GM21360 (cell line): ENCODE measurements around the gene ACTN1.

ENCODE experiments used
- ATAC-seq: cut with Tn5 transposase; IDR thresholded peaks from one replicate; pipeline ENCODE4 v1.9.1; 2021; ENCODE audit warnings: mild to moderate bottlenecking, moderate library complexity; ENCODE audit not compliant: unreplicated experiment

ACTN1 gene

DNA sequence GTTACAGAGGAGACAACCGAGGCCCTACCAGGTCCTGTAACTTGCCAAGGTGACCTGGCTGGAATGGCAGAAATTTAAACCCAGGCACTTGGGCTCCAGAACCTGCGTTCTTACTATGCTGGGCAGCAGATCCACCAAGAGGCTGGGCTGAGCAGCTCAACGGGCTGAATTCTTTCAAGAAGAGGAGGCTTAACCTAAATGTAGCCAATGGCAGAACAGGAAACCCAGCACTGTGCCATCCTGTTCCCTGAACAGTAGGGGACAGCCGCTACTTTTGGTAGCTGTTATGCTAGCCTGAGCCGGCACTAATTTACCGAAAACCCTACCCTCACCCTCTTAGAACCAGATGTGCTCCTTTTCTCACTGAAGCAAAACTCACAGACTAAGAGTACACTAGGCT is 86.1 kb downstream of the ACTN1 start:
- no peak for ATAC-seq

DNA sequence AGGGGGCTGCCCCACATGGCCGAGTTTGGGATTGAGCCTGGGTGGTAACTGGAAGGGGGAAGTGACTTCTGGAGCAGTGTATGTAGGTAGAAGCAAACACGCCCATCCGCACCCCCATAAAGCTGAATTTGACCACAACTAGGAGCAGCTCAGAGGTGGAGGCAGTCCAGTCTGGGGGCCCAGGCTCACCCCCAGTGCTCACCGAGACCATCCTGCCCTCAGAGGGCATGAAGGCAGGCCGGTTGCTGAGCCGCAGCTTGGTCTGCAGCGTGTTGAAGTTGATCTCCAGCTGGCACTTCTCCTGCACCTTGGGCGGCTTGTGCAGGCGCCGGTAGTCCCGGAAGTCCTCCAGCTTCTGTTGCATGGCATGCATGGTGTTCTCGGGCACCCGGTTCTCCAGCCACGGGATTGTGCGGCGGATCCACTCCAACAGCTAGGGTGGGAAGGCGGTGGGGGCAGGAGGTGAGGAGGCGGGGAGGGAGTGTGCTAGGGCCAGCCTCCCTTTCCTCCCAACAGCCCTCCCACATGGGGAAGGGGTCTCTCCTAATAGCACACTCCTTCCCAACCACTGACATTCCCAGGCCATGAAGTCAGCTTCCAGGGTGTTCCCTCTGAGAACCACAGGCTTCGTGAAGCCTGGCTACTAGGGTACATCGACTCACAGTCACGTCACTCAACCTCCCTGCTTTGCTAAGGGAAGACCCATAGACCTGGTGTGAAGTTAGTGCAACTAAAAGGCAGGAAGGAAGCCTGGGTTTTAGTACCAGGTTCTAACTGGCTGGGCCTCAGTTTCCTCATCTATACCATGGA is 87.0 kb downstream of the ACTN1 start:
- ATAC-seq: no peak

DNA sequence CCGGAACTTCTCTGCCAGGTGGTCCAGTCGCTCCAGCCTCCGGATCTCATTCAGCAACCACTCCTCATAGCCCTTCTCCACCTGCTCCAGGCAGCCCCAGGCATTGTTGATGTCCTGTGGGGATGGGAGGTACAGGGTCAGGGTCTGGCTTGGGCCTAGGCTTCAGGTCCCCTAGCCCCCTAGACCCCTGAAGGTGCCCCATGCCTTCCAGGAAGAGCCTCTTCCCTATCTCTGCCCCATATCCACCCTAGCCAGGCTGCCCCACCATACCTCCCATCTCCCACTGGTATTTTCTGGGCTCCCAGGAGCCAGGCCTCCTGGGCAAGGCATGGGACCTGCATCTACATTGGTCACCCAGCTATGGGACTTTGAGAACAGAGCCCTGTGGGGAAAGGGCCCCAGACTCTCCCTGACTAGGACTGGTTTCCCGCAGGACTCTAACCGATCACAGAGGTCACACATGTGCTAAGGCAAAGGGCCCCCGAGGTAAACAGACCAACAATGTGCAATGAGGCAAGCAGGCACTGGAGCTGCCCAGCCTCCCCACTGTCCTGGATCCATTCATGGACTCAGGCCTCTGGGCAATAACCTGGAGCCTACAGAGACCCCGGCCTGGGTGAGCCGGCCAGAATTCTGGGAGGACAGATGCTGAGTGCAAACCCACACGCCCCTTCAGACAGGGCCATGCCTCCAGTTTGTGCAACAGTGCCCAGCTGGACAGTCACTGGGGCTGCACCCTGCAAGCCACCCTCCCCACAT is 88.8 kb downstream of the ACTN1 start:
- ATAC-seq: no peak

DNA sequence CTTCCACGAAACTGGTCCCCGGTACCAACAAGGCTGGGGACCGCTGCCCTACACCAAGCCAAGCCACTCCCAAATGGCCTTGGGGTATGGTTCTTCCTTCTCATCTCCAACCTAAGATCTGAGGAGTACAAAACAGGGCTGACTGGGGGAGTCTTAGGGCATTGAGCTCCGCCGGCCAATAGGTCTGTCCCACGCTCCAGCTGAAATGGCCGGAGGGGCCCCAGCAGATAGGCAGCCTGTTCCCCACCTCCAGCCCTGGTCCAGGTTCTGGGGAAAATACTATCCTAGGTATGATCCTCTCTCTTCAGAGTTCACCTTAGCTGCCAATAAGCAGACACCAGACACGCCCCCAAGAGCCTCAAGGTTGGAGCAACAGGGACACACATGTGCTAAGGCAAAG is 90.2 kb downstream of the ACTN1 start:
- ATAC-seq: no peak

DNA sequence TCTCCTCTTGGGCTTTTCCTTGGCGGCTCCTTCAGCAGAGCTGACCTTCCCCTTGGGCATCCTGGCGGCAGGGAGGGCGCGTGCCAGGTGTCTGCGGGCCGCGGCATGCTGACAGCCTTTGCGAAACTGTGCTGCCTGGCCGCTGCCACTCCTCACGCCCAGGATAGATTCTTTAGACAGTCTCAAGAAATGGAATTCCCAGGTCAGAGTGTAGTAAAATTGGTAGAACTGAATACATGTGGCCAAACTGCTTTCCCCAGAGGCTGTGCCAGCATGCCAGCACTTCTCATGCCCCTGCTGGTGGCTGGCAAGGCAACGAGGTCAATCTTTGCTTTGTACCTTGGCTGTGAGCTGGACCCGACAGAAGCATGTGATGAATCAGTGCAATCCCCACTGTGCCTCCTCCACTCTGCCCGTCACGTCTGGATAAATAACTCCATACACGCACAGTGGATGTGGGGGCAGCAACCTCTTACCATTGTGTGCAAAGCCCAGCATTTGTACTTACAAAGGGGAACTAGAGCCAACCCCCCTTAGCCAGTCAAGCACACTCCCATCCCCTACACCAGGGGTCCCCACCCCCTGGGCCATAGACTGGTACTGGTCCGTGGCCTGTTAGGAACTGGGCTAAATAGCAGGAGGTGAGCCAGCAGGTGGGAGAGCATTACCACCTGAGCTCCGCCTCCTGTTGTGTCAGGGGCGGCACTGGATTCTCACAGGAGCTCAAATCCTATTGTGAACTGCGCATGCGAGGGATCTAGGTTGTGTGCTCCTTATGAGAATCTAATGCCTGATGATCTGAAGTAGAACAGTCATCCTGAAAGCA is 90.9 kb downstream of the ACTN1 start:
- ATAC-seq: no peak

DNA sequence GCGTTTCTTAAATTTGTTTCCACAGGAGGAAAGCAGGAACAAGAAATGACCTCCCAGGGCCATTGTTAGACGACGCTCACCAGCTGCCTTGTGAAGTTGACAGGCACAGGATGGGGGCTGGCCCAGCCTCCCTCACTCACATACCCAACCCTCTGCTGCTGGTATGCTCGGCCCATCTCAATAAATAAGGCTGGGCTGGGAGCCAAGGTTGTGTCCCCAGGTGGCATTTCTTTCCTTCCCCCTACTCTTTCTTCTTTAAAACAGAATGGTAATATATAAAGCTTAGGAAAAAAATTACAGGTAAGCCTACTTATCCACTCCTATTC is 93.0 kb downstream of the ACTN1 start:
- no peak for ATAC-seq

DNA sequence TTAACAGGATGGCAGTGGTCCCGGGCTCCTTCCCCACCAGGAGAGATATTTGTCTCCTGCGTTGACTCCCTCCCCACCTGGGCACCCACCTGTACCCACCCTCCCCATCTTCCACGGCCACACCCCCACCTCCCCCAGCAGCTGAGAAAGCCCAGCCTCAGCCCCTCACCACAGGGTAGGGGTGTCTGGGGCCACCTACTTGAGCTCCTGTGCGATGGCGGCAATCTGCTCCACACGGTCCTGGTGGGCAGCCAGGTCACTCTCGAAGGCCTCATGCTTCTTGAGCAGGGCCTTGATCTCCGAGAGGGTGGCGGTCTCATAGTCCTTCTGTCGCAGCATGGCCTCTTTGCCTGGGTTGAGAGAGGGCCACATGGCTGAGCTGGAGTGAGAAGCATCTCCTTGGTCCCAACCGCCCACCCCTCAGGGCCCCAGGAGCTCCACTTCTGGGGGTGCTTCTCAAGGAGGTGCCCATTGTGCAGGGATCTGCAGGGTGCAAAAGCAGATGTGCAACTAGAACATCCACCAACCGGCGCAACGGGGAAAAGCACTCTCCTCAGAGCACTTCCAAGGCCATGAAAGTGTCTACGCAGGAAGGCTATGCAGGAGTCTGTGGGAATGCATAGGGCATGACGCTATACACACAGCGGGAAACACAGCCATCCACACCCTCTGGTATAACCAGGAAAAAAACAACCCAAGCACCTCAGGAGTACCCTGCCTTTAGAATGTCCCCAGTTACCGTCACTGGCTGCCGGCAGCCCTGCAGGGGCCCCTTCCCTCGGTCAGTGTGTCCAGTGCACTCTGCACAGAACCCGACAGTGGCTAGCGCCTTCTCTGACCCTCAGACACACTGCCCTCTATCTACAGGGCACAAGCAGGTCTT is 93.6 kb downstream of the ACTN1 start:
- no peak for ATAC-seq

DNA sequence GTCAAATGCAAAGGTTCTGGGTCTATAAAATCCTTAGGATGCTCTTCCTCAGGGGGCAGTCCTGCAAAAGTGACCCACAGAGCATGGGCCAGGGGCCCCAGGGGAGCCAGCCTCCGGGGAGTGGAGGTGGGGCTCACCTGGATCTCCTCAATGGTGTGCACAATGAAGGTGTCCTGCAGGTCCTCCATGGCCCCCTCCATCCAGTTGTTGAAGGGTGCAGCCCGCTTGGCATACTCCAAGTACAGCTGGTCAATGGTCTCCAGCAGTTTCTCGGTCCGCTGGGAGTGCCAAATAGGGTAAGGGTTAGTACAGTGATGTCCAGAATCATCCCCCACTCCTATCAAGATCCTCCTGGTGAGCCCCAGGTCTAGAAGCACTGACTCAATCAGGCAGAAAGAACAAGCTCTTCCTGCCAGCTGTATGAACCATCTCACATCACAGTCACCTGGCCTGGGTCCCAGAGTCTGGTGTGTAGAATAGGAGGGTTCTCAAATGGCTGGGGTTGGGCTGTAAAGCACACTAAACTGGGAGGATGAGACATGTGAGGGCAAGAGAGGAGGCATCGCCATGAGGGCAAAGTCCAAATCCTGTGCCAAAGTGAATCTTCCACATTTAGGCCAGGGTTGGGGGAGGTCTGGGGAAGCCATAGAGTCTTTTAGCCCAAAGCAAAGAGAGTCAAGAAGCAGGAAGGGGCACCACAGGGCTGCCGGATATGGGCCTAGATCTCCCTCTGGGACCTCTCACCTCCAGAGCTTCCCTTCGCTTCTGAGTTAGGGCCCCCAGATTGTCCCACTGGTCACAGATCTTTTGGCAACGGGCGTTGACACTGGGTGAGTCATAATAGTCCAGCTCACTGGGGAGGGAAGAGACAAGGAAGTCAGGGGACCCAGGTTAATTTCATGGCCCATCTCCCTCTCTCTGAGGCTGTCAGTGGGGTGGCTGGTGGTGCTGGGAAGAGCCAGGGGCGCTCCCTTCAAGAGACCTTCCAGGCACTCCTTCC is 94.8 kb downstream of the ACTN1 start:
- no peak for ATAC-seq

DNA sequence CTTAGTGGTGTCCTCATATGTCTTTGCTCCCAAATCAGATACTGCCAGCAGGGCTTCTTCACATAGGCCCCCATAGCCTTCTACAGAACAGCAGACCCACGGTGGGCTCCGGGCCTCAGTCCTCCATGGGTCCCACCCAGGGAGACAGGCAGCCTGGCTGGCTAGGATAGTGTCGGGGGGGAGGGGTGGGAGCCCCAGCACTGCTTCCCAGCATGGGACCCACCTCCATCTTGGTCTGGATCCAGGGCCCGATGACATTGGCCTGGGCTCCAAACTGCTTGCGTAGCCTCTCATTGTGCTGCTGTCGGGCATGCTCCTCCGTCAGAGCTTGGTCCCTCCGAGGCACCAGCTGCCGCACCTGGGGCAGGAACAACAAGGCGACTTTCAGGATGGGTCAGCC is 96.9 kb downstream of the ACTN1 start:
- no peak for ATAC-seq

DNA sequence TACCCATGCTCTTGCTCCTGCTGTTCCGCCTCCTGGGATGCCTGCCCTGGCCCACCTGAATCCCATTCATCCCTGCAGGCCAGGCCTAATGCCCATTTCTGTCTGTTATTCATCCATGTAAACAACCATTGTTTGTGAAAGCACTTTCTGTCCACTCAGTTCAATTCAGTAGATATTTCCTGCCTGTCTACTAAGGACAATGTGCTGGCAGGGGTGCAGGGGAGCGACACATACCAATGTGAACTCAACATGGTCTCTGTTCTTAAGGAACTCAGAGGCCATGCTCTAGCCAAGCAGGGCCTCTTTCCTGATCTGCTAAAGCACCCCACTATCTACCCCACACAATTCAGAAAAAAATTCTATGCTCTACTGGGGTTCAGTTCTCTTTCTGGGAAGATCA is 97.7 kb downstream of the ACTN1 start:
- no peak for ATAC-seq

DNA sequence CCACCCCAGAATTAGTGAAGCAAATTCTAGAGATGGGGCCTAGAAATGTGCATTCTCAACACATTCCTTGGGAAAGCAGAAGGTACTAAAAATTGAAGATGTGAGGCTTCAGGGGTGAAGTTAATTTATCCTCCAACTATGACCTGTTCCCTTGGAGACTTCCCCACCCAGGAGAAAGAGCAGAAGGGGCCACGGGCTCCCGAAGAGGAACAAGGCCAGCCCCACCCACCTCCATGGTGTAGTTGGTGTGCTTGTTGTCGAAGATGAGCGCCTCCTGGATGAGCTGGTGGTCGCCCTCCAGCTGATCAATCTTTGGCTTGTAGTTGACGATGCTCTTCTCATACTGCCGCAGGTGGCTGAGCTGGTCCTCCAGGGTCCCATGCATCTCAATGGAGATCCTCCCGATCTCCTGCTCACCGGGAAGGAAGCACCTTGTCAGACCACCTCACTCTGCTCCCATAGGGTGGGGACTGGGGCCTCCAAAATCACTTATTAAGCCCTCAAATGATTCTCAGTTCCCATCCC is 98.5 kb downstream of the ACTN1 start:
- no peak for ATAC-seq

DNA sequence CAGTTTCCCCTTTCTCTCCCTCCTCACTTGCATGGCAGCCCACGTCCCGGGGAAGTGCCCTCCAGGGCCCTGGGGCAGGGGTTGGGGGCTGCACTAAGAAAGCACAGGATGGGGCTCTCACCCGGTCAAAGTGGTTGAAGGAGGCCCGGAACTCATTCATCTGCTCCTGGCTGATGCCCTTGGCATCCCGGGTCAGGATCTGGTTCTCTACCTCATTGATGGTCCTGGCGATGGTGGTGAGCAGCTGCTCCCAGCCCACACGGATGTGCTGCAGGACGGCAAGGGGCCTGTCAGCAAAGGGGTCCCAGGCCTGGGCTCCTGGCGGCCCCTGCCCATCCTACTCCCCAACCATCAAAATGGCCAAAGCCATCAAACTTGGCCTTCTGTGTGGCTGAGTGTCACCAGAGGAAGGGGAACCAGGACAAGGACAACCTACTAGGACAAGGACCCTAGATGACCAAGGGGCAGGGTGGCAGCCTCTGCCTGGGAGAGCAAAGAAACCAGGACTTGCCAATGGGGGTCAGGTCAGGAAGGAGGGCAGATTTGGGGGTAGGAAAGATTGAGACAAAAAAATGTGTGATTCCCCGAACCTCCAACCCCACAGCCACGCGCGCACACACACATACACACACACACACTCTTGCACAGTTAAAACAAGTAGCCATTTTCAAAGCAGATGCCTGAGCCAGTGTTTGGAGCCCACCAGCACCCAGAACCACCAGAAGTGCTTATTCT is 99.1 kb downstream of the ACTN1 start:
- ATAC-seq: no peak

DNA sequence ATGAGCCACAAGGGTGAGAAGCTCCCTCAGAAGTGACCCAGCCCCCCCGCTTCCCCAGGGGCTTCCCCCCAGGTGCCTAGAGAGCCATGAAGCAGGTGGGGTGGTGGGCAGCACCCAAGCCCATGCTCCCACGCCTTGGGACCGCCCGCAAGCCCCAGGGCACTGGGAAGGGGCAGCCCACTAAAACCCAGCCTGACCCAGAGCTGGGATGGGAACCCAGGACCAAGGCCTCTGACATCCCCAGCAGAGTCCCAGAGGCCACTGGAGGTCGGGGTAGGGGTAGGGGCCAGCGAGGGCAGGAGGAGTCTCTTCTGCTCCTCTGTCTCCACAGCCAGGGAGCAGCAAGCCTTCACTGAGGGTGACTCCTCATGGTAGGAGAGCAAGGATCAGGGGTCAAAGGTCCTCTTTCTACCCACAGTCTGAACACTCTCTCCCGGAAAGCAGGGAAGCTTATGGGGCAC is 99.8 kb downstream of the ACTN1 start:
- no peak for ATAC-seq

DNA sequence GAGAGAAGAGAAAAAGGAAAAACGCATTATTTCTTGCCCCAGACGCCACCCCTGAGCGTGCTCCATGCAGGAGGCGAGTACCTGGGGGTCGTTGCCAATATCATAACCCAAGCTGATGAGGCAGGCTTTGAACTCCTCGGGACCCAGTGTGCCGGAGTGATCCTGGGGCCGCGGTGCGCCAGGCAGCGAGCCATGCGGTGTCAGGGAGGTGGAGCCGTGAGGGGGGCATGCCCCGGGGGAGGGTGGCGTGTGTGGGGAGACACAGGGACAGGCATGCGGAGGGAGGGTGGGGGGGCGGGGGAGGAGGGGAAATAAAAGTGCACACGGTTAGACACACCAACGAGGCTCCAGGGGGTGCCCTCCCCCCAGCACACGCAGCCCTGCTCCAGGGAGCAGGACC is 100.2 kb downstream of the ACTN1 start:
- no peak for ATAC-seq

DNA sequence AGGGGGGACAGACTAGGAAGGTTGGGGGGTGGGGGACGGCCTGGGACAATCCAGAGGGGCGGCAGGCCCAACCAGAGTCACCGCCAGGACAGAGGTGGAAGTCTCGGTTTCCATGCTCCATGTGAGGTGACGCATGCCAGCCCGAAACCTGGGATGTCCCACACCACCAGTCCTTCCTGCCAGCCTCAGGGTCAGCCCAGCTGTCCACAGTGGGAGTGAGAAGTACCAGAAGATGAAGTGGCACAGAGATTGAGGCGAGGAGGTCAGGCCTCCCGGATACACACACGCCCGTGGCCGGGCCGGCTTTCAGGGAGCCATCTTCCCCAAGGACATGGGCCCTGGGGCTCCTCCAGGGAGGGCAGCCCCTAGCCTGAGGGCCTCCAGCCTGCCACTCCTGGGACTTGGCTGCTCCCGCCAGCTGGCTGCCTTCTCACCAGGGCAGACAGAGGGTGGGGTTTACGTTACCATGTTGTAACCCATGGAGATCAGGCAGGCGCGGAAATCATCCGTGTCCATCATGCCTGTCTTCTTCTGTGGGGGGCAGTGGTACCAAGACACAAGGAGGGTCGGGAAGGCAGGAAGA is 101.0 kb downstream of the ACTN1 start:
- no peak for ATAC-seq

DNA sequence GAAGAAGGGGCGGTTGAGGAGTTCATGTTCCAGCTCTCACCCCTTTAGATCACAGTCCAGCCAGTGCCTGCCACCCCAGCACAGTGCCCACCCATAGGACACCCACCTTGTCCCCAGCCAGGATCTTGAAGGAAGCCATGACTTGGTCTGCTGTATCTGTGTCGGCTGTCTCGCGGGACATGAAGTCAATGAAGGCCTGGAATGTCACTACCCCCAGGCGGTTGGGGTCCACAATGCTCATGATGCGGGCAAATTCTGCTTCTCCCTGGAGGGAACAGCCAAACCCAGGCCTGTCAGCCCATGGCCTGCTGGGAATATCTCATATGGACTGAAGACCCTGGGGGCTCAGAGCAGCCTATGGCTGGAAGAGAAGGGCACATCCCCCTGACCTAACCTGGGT is 102.1 kb downstream of the ACTN1 start:
- ATAC-seq: no peak

DNA sequence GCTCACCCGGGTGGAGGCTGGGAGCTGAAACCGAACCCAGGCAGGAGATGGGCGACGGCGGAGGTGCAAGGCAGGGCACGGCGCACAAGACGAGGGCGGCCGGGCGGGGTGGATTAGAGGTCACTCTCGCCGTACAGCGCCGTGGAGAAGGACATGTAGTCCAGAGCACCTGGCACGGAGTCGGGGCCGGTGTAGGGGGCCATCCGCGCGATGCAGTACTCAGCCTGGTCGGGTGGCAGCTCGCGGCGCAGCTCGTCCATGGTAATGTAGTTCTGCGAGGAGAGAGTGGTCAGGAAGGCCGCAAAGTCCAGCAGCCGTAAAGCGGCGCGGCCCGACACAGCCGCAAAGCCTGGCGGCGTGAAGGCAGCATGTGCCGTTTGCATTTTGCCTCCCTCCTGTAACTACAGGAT is 104.4 kb downstream of the ACTN1 start:
- ATAC-seq: no peak

DNA sequence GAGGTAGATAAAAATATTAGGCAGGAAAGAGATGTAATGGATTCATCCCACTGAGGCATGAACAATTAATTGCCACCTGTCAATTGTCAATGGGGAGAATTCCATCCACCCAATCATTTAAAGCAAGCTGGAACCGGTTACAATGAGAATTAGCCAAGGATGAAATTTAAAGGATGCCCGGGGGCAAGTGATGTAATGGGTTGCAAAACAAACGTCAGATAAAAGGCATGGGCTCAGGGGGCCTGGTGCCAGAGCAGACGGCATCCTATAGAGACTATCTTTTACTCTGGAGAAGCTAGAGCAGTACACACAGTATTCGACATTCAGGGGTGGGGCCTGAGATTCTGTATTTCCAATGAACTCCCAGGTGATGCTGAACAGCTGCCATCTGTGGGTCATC is 105.7 kb downstream of the ACTN1 start:
- ATAC-seq: no peak
